Gastrocnemius medialis (tissue), 4 donors: ENCODE data around the gene TAF1D. TPM values are rescaled to one million over a fixed set of nuclear protein-coding genes. Genes with fewer than 3 reads are reported as not detected.

Experiments used
- ATAC-seq, 2 donors: fragments of 150-250 bp; one replicate each; pipeline ENCODE4 v1.9.1; 2016
- DNase-seq, 2 donors: peaks; one replicate each; pipeline ENCODE4 v3.0.0-alpha.2; 2019
- H3K27ac ChIP-seq, 4 donors: fragments of 200-600 bp; sonication (generic); 1 replicate in 1 of 4; 2 replicates in 3 of 4; pipeline ENCODE4 v1.5.1; 2016 to 2018; ENCODE audit warnings: mild to moderate bottlenecking in 2 of 4, moderate library complexity in 1 of 4
- H3K27me3 ChIP-seq, 3 donors: fragments of 200-600 bp; sonication (generic) in 2 of 3; 1 replicate in 1 of 3; 2 replicates in 2 of 3; pipeline versions ENCODE4 v1.5.1 to v1.6.0; 2016 to 2019; ENCODE audit warnings: mild to moderate bottlenecking in 1 of 3, moderate library complexity in 1 of 3
- H3K36me3 ChIP-seq, 2 donors: fragments of 200-600 bp; sonication (generic) in 1 of 2; one replicate each; pipeline ENCODE4 v1.5.1; 2017 to 2018
- H3K4me1 ChIP-seq, 2 donors: fragments of 200-600 bp; sonication (generic) in 1 of 2; one replicate each; pipeline ENCODE4 v1.5.1; 2016 to 2017; ENCODE audit warnings: mild to moderate bottlenecking in 2 of 2
- H3K4me3 ChIP-seq, 4 donors: fragments of 200-600 bp; sonication (generic) in 3 of 4; 1 replicate in 1 of 4; 2 replicates in 3 of 4; pipeline ENCODE4 v1.5.1; 2016 to 2019; ENCODE audit warnings: mild to moderate bottlenecking in 2 of 4
- H3K9me3 ChIP-seq, 3 donors: fragments of 200-600 bp; sonication (generic) in 2 of 3; 1 replicate in 1 of 3; 2 replicates in 2 of 3; pipeline ENCODE4 v1.5.1; 2016 to 2019
- CTCF ChIP-seq, 5 experiments: fragments of 450-650 bp in 3 of 5; fragments of 200-600 bp in 2 of 5; sonication (generic) in 2 of 5; IDR thresholded peaks in 4 of 5; conservative IDR thresholded peaks in 1 of 5; 1 replicate in 4 of 5; 2 replicates in 1 of 5; pipeline ENCODE4 v1.5.1; 2016 to 2019; ENCODE audit warnings: antibody characterized with exemption in 5 of 5, mild to moderate bottlenecking in 3 of 5, moderate library complexity in 3 of 5
- POLR2A ChIP-seq, 2 donors: fragments of 450-650 bp; IDR thresholded peaks; one replicate each; pipeline ENCODE4 v1.6.1; 2017; ENCODE audit warnings: antibody characterized with exemption in 2 of 2, mild to moderate bottlenecking in 2 of 2, moderate library complexity in 2 of 2
- in situ Hi-C, 4 donors: fragments of 200-750 bp; cut with MboI; loops; one replicate each; pipeline versions ENCODE4 v1.15.0 to v1.8.0; 2017; ENCODE audit warnings: low sequenced_read_pairs in 4 of 4
- intact Hi-C: fragments of 100-400 bp; cut with DNase I; formaldehyde crosslinking; loops from one replicate; pipeline ENCODE4 v1.15.1; 2023; ENCODE audit warnings: low total_unique reads
- total RNA-seq, 4 donors: library from RNA; depleted of rRNA; stranded (reverse); fragments of >200 nt; gene quantifications; one replicate each; pipeline versions ENCODE4 v1.1.0 to v1.2.3, GENCODE V29; 2016

TAF1D gene
- 10 to 100 TPM; 42.6 to 85.5 (median 55.0) TPM for total RNA-seq

GRCh38 chr11:93741094-93741881 is at the start of gene TAF1D, which contains the start of gene C11orf54:
TAF1D (minus strand) TSS chr11:93741495; CDS start chr11:93739304, 2,191 bp downstream.
C11orf54 (plus strand) TSS chr11:93741672; CDS start chr11:93747394, 5,722 bp downstream.
- intact Hi-C loops (loop anchor here (1.0 to 10.0 kb wide), 3 partner anchors 43 to 1326 kb away; partner anchors contain the start of genes MED17 and SRSF8), in situ Hi-C loops (loop anchor here in 1 of 4 donors (25.0 kb wide), 1 partner anchor 746 kb away; the partner anchor contains the start of genes ANKRD49 and MRE11)
- Histone ChIP-seq H3K9me3 (no peaks in the 10 kb centered on the region), H3K27me3 (no peaks in the 10 kb centered on the region), H3K27ac (peak within 1 kb of the TSS; percentile 91 to 99 (median 94)), H3K36me3 (peaks cover 13 to 32% of the 10 kb centered on the region in 2 donors), H3K4me1 (peaks cover 48 to 52% of the 10 kb centered on the region in 2 donors), H3K4me3 (peak within 1 kb of the TSS; percentile 71 to 92 (median 76))
- peak in 3 of 5 experiments; percentile 6 to 17 (median 9) for TF ChIP-seq CTCF (IDR thresholded peaks at IDR 0.05 in 4 of 5, conservative IDR thresholded peaks at IDR 0.05 in 1 of 5)
- TF ChIP-seq POLR2A (IDR thresholded peaks at IDR 0.05), result peak; percentile 93 to 95
- peak; percentile 98 for DNase-seq
- ATAC-seq, result peak; percentile 87 to 89

GRCh38 chr11:93784935-93785360 is 43.7 kb upstream of the TAF1D start:
- in situ Hi-C loops, result loop anchor here in 2 of 4 donors (25.0 kb wide), 1 partner anchor 702 kb away; the partner anchor contains the start of genes ANKRD49 (in 2 of the 2) and MRE11 (in 2 of the 2)
- peak overlapping the region; percentile 73 to 98 (median 91) for H3K4me3 ChIP-seq
- intact Hi-C loops, result loop anchor here (1.0 to 5.0 kb wide), 3 partner anchors 44 to 1188 kb away; partner anchors contain the start of genes C11orf54, CEP295, CWC15 and KDM4D
- peaks cover 0 to 15% of the 10 kb centered on the region in 2 donors for H3K36me3 ChIP-seq
- peak overlapping the region; percentile 91 to 94 (median 94) for H3K27ac ChIP-seq
- H3K27me3 ChIP-seq, result no peaks in the 10 kb centered on the region
- TF ChIP-seq POLR2A (IDR thresholded peaks at IDR 0.05) (no peak), CTCF (IDR thresholded peaks at IDR 0.05 in 4 of 5, conservative IDR thresholded peaks at IDR 0.05 in 1 of 5) (no peak)
- no peaks in the 10 kb centered on the region for H3K9me3 ChIP-seq
- ATAC-seq (no peak), DNase-seq (no peak)
- peaks cover 27 to 35% of the 10 kb centered on the region in 2 donors for H3K4me1 ChIP-seq

GRCh38 chr11:93784145-93784934 is 43.0 kb upstream of the TAF1D start, which contains the start of gene MED17:
MED17 (plus strand) TSS chr11:93784282; CDS start chr11:93784514, 232 bp downstream.
- peaks cover 0 to 15% of the 10 kb centered on the region in 2 donors for H3K36me3 ChIP-seq
- TF ChIP-seq CTCF (IDR thresholded peaks at IDR 0.05 in 4 of 5, conservative IDR thresholded peaks at IDR 0.05 in 1 of 5) (peak in 4 of 5 experiments; percentile 38 to 53 (median 44)), POLR2A (IDR thresholded peaks at IDR 0.05) (peak; percentile 79)
- H3K27me3 ChIP-seq, result no peaks in the 10 kb centered on the region
- in situ Hi-C loops (loop anchor here in 2 of 4 donors (25.0 kb wide), 1 partner anchor 703 kb away; the partner anchor contains the start of genes ANKRD49 (in 2 of the 2) and MRE11 (in 2 of the 2)), intact Hi-C loops (loop anchor here (1.0 to 5.0 kb wide), 3 partner anchors 43 to 1189 kb away; partner anchors contain the start of genes C11orf54, CEP295, CWC15 and KDM4D)
- peak; percentile 99 for ATAC-seq
- peak within 1 kb of the TSS; percentile 73 to 98 (median 91) for H3K4me3 ChIP-seq
- DNase-seq, result peak; percentile 88
- no peaks in the 10 kb centered on the region for H3K9me3 ChIP-seq
- peaks cover 27 to 35% of the 10 kb centered on the region in 2 donors for H3K4me1 ChIP-seq
- H3K27ac ChIP-seq, result peak within 1 kb of the TSS; percentile 91 to 94 (median 94)

GRCh38 chr11:93783765-93784144 is 42.5 kb upstream of the TAF1D start:
- TF ChIP-seq CTCF (IDR thresholded peaks at IDR 0.05 in 4 of 5, conservative IDR thresholded peaks at IDR 0.05 in 1 of 5) (no peak), POLR2A (IDR thresholded peaks at IDR 0.05) (no peak)
- DNase-seq, result no peak
- Histone ChIP-seq H3K4me3 (peak overlapping the region; percentile 73 to 98 (median 91)), H3K27me3 (no peaks in the 10 kb centered on the region), H3K27ac (peak overlapping the region; percentile 91 to 94 (median 94)), H3K9me3 (no peaks in the 10 kb centered on the region), H3K36me3 (peaks cover 0 to 10% of the 10 kb centered on the region in 2 donors), H3K4me1 (peaks cover 27 to 35% of the 10 kb centered on the region in 2 donors)
- intact Hi-C loops (loop anchor here (1.0 to 5.0 kb wide), 3 partner anchors 42 to 1190 kb away; partner anchors contain the start of genes C11orf54, CEP295, CWC15 and KDM4D), in situ Hi-C loops (loop anchor here in 2 of 4 donors (25.0 kb wide), 1 partner anchor 704 kb away; the partner anchor contains the start of genes ANKRD49 (in 2 of the 2) and MRE11 (in 2 of the 2))
- ATAC-seq, result peak; percentile 28 to 40
